ENCODE data around the gene GOLIM4.

GOLIM4 gene

DNA sequence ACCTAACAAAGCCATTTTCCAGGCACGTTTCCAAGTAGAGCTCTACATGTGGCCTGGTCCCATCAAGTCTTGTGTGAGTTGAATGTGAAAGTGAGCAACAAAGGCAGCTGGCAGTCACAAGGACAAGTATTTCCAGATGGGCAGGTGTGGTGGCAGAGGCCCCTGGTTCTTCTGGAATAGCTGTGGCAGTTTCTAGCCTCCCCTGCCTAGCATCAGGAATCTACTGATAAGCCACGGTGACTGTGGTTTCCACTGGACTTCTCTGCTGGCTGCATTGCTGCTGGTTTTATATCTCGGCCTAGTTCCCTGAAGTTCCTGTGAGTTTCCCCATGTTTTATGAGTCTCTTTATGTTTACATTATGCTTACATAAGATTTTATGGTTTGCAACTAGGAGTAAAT lies 117.7 kb downstream of the GOLIM4 start:
- peak; percentile 82 for DNase-seq

DNA sequence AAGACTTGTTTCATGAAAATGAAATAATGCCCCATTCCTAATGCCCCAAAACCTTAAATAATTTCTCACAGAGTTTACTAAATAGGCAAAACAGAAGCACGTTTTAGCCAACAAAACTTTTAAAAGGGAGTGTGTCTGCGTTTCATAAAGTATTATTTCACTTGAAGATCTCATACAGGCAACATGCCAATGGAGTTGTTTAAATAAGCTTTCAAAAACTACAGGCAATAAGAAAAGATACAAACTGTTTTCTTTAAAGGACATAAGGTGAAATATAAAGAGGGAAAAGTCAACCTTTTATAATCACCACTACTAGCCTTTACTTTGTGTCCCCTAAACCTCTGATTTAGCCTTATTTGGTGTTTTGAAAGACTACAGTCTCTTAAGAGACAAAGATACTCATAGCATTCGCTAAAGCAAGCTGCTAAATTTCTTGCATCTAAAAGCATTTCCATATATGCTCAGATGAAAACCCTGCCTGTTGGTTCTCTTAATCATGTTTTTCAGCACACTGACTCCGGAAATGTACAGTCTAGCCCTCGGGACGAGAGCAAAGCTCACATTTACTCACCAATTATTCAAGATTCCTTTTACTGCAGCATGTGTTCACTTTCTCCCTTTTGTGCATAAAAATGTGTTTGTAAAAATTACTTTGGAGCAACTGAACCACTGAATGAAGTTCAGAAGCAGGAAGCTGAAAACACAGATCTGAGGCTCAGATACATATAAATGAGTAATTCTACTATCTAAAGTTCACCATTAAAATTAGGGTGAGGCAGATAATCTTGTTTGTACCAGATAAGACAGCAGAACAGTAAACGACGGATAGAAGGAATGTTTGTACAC lies 119.0 kb downstream of the GOLIM4 start:
- DNase-seq: no peak

DNA sequence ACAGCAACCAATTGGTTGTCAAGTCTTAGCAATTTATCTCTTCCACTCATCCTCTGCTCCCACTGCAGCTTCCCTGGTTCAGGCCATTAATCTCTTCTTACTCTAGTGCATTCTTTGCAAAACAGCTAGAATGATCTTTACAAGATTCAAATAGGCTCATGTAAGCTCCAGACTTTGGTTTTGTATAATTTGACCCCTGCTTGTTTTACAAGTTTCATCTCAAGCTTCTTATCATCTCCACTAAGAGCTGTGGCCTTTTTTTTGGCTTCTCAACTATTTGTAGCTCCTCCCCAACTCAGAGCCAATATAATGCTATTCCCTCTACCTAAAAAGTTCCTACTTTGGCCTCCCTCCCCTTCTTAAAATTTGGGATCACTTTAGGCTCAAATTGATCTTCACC lies 121.8 kb downstream of the GOLIM4 start:
- no peak for DNase-seq

DNA sequence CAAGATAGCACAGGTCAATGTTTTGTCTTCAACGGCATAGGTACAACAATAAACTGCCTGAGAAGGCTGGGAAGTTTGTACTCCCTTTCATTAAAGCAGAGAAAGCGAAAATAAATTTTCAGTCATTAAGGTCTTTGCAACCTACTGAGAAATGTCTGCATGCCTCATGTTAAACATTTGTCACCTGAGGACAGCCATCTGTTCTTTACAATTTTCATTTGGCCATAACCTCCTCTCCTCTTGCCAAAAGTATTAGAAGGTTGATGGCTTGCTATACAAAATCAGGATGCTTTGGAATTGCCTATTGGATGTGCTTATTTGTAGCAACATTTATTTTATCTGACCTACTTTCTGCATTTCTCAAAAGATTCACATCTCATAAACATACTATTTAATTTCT lies 122.7 kb downstream of the GOLIM4 start:
- DNase-seq: no peak

DNA sequence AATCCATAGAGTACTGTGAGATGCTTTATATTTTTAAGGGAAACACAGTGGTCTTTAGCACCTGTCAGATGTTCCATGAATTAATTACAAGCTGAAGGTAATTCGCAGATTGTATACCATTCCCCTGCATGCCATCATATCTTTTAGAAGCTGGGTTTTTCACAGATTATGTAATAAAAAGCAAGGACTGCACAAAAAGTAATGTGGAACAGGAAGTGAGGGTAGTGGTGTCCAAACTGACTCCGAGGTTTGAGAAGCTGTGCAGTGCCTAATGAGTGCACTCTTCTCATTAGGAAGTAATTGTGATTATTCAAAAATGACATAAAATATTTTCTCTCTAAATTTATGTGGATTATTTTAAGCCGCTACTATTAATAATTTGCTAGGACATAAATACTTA lies 123.2 kb downstream of the GOLIM4 start:
- no peak for DNase-seq

DNA sequence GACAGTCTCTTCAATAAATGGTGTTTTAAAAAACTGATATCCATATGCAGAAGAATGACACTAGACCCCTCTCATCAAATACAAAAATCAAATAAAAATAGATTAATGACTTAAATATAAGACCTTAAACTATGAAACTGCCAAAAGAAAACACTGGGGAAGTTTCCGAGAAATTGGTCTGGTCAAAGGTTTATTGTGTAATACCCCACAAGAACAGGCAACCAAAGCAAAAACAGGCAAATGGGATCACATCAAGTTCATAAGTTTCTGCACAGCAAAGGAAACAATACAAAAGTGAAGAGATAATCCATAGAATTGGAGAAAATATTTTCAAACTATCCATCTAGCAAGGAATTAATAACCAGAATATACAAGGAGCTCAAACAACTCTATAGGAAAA lies 126.2 kb downstream of the GOLIM4 start:
- no peak for DNase-seq

DNA sequence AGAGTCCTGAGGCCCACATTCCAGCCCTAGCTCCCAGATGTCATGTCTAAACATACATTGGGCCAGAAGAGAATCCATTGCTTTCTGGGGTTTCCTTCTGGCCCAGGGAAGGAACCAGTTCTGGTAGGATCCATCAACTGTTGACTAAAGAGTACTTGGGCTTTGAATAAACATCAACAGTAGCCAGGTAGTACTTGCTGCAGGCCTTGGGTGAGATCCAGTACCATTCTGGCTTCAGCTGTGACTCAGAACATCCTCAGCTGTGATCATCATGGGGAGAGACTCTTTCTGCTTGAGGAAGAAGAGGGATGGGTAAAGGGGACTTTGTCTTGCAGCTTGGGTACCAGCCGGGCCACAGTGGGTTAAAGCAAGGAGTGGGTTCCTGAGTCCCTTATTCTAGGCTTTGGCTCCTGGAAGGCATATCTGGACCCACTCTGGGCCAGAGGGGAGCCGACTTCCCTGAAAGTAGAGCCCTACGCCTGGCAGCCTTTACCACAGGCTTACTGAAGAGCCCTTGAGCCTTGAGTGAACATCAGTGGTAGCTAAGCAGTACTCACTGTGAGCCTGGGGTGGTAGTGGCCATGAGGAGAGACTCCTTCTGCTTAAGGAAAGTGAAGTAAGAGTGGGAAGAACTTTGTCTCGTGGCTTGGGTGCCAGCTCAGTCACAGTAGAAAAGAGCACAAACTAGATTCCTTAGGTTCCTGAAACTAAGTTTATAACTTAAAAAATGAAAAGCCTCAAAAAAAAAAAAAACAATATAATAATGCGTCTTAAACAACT lies 128.3 kb downstream of the GOLIM4 start:
- no peak for DNase-seq
